Stimulated activated CD4-positive, alpha-beta T cell treated with anti-CD3 and anti-CD28 coated beads, Interleukin-12 subunit alpha, Interleukin-12 subunit beta, amount 100 ng/mL, for 4 hours (primary cell): Measurements from ENCODE around the gene PDE8B.

Source experiments
- DNase-seq: peaks from one replicate; pipeline ENCODE4 v3.0.0-alpha.2; 2020

Gene PDE8B

DNA sequence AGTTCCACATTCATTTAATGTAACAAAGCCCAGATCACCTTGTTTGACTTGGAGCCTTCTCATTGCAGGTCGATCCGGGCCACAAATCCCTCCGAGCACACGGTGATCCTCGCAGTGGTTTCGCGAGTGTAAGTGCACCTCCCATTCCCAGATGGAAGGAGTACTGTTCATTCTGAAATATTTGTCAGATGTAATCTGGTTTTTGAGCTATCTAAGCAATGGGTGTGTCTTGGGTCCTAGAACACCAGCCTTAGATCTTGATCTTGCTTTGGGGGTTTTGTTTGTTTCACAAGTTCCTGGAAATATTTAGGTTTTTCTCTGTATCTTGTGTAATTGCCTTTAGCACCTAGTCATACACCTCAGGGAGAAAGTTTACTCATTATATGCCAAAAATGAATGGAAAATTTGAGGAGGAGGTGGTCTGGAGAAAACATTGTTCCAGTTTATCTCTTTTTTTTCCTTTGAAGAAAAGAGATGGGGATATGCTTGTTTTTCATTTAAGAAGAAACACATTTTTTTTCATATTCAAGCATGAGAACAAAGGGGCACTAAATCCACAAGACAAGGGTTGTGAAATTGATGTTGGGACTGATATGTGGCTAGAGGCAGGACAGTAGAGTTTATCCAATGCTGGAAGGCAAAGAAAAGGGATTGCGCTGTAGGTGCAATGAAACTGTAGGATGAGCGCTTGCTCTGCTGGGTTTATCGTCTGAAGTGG, 118.6 kb downstream of the PDE8B start:
- DNase-seq: no peak

DNA sequence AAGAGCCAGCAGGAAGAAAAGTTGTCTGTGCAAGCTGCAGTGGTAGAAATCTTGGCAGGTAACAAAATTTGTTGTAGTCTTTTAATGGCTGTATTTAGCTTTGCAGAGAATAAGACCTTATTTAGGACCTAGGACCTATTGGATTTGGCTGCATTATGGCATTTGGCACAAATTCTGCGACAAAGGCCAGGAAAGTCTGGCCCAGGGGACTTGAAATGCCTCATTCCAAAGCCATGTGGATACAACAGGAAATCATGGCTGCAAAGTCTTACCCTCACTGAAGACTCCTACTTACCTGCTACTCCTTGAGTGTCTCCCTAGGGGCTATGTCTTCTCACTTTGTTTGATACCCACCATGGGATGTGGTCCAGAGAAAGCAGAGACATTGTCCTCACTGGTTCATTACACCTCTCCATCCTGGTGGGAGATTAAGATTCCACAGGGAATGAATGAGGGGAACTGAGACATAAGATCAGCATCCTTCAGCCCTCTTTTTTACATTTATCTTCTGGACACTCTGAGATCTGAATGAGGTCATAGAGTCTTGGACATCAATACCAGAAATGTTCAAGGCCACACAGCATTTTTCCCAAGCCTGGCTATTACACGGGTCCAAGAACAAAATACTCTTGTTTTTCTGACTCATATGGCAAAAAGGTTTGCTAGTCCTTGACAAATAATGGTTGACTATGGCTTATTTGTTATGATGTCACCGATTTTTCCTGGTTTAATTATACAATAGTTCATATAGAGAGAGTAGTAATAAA, 119.4 kb downstream of the PDE8B start:
- no peak for DNase-seq

DNA sequence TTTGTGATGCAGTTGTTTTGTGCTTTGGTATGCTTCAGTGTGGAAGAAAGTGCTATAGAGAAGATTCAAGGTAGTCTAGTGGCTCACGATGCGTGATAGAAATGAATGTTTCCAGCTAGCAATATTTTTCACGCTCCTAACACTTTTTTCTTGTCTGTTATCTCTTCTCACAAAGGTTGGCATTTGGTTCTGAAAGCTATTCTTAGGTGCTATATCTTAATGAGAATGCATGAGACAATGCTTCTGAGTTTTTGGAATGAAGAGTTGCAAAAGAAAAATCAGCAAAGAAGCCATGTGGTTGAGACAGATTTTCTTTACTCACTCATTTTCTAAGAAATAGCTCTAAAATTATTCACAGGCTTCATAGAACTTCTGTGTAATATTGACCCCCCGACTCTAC, 122.6 kb downstream of the PDE8B start:
- DNase-seq: no peak

DNA sequence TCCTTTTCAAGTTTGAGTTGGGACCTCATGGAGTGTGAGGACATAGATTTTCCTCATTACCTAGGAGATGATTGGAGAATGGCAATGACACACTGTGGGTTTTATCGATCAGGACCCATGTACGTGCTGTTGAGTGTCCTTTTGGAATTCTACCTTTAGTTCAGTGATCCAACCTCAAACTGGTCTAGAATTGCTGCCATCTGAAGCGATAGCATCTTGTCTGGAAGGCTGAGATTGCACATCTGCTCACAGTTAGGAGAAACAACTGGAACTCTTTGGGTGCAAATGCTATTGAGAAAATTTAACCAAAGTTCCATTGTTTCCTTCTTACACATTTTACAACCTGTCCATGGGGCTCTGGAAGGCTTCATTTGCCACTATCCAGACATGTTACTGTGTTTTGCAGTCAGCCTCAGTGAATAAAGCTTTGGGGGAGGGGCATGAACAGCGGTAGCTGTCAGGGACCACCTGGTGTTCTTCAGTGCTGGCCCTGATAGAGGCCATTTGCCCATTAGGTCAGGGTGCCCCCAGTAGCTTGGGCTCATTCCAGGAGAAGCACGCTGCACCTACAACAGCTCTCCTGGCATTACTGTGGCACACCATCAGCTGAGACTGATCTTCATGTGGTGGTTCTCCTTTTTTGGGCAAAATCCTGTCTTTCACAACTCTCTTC, 123.1 kb downstream of the PDE8B start:
- DNase-seq: no peak

DNA sequence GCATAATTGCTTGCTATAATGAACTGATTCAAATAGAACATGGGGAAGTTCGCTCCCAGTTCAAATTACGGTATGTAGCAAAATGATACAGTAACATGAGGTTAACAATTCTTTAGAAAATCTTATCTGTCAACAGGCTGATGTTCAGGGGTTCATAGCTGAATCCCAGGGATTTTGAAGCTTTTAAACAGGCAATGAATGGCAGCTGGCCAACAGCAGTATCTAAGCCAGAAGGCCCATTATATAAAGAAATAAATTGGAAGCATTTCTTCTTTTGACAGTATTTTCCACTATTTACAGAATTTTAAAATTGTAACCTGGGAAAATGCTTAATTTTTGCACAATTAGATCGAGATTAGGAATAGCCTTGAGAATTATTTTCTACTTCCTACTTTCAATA, 126.8 kb downstream of the PDE8B start:
- DNase-seq: no peak

DNA sequence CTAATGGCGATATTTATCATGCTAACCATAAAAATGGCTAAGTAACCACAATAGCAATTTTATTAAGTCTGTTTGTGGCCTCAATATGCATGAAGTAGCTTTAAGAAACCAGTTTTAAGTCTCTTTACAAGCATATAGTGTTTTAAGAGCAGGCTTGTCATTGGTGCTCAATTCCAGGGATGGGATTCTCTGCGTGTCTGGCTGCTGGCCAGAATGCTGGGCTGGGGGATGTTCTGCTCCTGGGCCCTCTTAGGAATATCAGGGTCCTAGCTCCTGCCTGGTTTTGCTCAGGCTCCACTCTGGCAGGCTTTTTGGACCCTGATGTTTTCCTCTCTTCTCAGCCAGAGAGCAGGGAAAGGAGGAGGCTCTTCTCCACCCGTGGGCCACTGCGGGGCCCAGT, 127.2 kb downstream of the PDE8B start:
- DNase-seq: no peak

DNA sequence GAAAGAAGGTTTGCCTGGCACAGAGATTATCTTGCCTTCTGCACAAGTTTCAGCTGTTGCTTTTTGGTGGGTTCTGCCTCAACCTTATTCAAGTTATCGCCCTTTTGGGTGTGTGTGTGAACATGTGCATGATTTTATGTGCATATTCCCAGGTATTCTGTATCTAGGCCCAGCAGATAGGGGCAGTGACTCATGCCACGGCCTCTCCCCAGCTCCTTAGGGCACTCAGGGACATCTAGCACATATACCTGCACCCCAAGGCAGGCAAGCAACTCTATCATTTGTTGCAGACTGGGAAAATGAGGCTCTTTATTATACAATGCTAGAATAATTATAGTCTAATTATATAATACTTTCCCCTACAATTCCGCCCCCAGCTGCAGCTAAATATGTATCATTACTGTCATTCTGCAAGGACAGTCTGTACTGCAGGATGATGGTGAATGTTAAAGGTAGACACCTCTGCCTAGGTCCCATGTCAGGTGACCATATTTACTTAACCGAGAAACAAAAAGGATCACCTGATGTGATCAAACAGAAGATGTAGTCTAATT, 128.9 kb downstream of the PDE8B start:
- no peak for DNase-seq

DNA sequence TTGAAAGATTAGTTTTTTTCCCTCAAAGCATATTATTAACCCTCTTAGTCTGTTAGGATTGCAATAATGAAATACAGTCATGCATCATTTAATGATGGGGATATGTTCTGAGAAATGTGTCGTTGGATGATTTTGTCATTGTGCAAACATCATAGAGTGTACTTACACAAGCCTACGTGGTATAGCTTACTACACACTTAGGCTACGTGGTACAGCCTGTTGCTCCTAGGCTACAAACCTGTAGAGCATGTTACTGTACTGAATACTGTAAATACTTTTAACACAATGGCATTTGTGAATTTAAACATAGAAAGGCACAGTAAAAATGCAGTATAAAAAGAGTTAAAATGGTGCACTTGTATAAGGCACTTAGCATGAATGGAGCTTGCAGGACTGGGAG, 132.7 kb downstream of the PDE8B start:
- no peak for DNase-seq

DNA sequence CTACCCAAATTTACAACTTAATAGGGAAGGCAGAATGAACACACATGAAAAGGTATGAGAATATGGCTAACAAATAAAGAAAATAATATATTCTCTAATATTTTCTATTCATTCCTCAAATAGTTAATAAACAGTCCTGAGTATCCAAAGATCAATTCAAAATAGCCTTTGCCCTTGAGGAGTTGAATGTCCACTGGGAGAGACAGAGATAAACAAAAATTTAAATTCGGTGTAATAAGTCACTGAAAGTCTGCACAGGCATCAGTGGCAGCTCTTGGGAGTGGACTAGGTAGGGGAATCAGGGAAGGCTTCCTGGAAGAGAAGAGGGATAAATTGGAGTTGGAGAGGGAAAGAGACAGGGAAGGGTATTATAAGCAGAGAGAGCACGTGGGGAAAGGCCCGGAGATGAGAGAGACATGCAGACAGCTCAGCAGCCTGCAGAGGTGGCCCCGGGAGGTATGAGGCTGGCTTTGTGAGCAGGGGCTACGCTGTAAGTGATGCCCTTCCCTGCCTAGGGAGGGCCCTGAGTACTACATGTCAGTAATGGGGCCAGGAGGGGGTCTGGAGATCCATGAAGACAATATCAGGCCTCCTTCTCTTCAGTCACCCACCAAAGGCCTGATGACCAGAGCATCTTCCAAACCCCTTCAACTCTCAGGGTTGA, 137.1 kb downstream of the PDE8B start:
- DNase-seq: no peak

DNA sequence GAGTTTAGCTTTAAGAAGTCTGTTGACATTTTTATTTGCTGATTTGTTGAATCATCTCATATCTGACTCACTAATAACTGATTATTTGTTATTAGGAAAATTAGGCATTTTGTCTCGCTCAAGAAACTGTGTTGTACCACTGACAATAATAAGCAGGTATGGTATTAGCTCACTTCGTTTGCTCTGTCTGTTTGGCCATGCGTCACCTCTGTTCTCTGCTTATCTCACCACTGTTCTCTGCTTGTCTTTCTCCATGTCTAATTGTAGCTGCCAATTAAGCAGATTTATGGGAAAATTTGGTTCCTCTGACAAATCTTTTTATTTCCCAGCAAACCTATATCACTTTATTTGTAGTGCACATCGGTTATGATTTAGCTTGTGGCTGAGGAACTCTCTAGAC, 142.8 kb downstream of the PDE8B start:
- DNase-seq: no peak

DNA sequence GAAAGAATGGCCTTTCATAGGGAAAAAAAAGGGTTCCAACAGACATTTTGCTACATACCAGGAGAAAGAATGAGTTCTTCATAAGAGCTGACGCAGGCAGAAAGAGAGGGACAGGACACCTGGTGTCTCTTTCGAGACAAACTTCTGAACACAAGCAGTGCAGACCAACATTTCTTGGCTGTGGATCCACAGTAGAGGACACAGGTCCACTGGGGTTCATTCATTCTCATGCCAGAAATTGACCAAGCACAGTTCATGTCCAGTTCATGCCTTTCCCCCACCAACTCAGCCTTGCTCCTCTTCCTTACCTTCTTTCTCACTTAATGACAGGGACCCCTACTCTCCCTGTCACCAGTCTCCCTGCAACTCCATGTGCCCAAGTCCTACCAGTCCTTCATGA, 144.0 kb downstream of the PDE8B start:
- DNase-seq: no peak

DNA sequence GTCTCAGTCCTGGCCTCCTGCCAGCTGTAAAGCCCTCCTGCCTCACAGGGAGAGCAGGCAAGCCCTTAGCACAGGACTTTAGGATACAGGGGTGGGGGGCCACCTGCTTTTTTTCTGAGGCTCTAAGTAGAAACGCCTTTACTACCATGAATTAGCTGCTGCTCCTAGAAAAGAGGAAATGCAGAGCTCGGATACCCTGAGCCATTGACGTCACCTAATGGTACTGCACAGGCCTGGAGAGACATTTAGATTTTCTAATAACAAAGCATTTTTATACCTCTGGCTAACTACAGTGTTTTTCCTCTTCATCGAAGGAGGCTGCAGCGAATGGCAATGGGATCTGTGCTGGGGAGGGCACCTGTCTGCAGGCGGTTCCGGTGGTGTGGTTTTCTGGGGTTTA, 144.6 kb downstream of the PDE8B start:
- no peak for DNase-seq

DNA sequence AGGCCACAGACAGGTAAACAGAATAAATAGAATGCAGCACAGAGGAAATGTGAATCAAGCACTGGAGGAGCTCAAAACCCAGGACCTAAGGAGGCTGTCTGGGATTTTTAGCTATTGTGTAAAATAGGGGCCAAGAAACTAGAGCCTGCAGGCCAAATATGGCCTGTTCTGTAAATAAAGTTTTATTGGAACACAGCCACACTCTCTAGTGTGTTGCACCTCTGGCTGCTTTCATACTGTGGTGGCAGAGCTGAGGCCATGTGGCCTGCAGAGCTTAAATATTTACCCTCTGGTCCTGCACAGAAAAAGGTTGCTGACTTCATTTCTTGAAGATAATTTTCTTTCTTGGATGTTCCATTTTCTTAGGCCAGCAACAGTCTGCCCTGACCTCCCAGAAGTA, 145.3 kb downstream of the PDE8B start:
- no peak for DNase-seq

DNA sequence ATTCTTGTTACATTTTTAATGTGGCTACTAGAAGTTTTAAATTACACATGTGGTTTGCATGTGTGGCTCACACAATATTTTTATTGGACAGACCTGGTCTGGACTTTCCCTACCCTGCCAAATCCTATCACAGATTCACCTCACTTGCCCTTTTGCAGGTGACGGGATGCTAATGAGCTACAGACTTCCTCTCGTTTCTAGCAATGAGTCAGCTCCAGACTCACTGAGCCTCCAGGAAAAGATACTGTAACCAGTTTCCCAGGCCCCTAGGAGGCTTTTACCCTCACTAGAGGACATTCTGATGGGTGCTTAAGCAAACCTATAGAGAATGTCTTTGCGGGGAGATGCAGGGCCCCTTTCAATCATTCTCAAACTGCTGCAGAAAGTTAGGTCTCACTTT, 146.3 kb downstream of the PDE8B start:
- DNase-seq: no peak

DNA sequence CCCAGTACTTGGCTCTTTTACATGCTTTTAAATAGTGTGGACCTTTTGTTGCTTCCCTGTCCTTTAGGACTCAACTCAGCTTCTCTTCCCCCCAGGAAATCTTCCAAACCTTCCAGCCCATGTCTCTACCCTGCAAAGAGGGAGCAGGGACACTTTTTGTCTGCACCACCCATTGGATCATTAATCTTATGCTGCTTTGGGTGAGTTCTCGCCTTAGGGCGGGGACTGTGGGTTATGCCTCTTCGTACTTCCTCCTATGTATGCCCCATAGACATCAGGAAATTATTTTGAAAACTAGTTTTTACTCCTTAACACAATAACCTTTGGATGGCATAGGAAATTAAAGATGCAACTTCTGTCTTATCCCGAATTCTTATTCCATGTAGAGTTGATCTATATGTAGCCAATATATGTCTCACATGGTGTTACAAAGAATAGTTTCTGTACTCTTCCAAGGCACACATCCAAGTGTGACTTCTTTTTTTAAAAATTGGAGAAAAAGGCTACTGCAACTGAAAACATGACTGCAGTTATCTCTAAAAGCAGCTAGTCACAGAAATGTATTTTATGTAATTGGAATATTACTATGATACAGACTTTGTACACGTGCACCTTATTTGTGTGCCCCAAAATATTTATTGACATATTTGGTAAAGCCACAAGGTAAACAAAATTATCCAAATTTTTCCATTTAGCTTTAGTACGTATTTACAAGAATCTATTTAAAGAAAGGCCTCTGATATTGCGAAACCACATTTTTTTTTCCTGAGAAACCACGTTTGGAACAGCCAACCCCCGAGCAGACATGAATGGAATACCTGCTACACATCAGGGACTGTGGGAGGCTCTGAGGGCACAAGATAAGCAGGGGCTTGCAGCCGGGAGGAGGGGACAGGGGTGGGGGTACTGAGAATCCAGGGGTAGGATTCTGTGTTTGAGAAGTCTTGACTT, 148.1 kb downstream of the PDE8B start:
- no peak for DNase-seq

DNA sequence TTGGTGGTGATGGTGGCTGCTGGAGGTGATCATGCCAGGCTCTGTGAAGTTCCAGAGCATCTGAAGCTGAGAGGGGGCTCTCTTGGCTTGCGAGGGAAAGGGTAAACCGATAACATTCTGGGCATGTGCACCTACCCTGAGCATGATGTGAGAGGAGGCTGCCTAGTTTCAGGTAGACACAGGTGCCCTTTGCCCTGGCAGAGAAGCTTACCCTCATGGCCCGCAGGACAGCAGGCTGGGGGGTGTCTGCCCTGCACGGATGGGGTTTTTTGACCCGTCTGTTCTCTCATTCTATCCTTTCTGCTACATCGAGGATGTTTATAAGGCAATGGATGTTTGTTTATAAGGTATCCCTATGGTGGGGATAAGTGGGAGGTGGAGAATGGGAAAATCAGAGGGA, 148.8 kb downstream of the PDE8B start:
- DNase-seq: no peak

DNA sequence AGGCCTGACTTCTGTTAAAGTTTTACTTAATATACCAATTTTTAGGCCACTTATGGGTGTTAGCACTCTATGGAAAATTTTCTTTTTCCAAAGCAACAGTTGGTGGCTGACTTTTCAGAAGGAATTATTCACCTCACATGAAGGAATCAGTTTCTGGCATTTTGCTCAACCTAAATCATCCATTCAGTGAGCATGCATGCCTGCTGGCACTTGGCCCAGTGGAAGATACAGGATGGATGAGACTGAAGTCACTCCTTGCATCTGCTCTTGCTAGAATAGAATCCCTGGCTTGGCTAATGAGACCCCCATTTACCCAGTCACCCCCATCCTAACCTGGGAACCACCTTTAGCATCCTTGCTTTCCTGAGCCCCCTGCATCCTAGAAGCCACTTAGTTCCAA, 149.9 kb downstream of the PDE8B start:
- no peak for DNase-seq

DNA sequence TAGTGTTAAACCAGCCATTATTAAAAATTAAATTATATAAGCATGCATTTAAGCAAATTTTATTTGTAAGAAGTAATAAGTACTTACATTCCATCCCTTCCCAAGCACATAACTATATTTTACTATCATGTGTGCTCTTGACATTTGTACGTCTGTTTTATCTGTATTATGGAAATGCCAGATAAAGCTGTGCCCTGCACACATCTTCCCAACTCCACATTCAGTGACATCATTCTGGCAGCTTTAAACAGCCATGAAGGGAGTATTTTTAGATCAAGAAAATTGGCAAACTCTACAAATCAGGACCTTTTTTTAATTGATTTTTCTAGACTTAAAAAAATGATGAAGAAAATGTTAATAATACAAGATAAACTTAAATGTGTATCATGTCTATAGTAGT, 150.5 kb downstream of the PDE8B start:
- DNase-seq: no peak

DNA sequence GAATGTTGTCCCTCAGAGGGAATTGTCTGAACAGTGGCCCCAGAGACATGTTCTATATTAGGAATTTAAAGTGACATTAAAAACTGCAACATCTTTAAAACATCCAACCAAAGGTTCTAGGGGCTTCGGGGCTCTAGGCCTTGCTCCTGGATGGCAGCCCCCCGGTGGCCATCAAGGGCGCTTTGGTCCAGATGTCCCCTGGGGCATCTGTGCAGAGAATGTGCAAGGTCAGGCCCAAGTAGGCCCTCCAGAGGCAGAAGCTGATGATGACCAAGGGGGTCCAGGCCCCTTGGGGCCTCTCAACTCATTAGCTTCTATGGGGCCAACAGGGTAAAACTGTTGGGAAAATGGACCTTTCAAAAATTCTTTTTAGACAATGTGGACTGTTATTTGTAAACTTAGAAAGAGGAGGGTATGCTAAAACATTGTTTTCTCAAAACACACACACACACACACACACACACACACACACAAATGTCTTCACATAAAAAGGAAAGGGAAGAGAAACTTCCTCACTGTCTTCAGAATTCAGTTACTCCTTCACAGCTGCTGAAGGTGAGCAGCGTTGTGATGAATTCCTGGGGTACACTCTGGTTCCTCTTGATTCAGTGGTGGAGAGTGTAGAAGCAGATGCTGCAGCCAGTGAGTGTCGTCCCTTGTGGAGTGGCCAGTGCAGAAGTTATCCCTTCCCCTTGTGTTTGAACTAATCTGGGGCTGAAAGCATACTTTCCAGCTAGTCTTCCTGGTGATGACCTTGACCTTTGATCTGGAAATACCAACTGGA, 156.4 kb downstream of the PDE8B start:
- no peak for DNase-seq

DNA sequence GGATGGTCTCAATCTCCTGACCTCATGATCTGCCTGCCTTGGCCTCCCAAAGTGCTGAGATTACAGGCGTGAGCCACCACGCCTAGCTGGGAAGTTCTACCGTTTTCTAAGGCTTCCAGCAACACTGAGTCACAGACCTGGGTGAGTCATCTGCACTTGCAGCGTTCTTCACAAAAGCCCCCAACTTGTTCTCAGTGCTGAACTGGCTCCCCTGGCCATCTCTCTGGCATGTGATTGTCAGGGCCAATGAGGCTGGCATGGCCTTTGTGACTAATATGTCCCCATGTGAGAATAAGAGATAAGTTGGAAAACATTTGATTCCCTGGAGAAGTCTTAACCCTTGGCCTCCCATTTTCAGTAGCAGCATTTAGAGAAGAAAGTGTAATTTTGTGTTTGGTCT, 157.3 kb downstream of the PDE8B start:
- no peak for DNase-seq

DNA sequence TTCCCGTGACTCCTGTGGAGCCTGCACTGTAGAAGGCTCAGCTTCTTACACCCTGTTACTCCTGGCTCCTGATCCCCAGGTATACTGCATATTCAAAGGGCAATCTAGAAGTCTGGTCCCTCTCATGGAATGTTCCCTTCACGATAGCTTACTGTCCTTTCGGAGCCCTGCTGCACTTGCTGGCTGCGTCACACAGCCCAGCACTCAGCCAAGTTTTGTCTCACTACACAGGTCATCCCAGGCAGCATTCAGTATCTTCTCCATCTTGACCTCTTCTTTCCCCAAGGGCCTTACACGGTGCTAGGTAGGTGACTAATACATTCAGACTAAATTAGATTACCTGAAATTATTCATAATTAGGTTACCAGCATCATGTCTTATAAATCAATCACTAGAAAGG, 157.9 kb downstream of the PDE8B start:
- DNase-seq: no peak
